ENCODE data around the gene MBD3. TPM values are rescaled to one million over a fixed set of nuclear protein-coding genes. Genes with fewer than 3 reads are reported as not detected.

Gene MBD3
- total and polyA plus RNA-seq, 3 donors from 2014 or later: 78.3 to 153 (median 146) TPM

DNA sequence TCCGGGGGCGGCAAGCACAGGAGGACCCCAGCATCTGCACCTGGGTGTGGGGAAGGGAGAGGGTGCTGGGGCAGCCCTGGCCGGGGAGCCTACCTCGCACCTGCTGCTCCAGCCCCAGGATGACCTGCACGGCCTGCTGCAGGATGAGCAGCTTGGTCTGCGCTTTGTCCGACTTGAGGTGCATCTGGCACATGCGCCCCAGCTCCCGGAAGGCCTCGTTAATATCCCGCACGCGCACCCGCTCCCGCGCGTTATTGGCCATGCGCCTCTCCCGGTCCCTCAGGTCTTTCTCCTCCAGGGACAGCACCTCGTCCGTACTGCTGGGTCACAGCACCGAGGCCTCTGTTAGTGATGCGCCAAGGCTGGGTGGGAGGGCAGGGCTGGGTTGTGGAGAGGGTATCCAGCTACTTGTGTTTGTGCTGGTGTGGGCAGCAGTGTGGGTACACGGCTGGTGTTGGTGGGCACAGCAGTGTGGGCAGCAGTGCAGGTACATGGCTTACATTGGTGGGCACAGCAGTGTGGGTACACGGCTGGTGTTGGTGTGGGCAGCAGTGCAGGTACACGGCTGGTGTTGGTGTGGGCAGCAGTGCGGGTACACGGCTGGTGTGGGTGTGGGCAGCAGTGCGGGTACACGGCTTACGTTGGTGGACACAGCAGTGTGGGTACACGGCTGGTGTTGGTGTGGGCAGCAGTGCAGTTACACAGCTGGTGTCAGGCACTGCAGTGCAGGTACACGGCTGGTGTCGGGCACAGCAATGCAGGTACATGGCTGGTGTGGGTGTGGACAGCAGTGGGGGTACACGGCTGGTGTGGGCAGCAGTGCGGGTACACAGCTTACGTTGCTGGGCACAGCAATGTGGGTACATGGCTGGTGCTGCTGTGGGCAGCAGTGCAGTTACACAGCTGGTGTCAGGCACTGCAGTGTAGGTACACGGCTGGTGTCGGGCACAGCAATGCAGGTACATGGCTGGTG is 19.7 kb upstream of the MBD3 start:
- Histone ChIP-seq H3K9me3 (no peaks in the 10 kb centered on the region), H3K27me3 (no peaks in the 10 kb centered on the region), H3K36me3 (ENCODE audit: low read depth, missing control alignments) (no peaks in the 10 kb centered on the region), H3K4me3 (no peak overlapping the region), H3K4me1 (peaks cover 16% of the 10 kb centered on the region), H3K27ac (no peak overlapping the region)
- intact Hi-C loops (cut with DNase I; ENCODE audit: low total_unique reads): no loop called here
- TF ChIP-seq, protein P1, sequence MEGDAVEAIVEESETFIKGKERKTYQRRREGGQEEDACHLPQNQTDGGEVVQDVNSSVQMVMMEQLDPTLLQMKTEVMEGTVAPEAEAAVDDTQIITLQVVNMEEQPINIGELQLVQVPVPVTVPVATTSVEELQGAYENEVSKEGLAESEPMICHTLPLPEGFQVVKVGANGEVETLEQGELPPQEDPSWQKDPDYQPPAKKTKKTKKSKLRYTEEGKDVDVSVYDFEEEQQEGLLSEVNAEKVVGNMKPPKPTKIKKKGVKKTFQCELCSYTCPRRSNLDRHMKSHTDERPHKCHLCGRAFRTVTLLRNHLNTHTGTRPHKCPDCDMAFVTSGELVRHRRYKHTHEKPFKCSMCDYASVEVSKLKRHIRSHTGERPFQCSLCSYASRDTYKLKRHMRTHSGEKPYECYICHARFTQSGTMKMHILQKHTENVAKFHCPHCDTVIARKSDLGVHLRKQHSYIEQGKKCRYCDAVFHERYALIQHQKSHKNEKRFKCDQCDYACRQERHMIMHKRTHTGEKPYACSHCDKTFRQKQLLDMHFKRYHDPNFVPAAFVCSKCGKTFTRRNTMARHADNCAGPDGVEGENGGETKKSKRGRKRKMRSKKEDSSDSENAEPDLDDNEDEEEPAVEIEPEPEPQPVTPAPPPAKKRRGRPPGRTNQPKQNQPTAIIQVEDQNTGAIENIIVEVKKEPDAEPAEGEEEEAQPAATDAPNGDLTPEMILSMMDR (IDR thresholded peaks at IDR 0.05): no peak
- no peak for TF ChIP-seq POLR2A (IDR thresholded peaks at IDR 0.05)
- no peak for DNase-seq
- WGBS, 2 donors: 91 to 92% methylated on average over 33 to 39 of the region's 39 CpGs

DNA sequence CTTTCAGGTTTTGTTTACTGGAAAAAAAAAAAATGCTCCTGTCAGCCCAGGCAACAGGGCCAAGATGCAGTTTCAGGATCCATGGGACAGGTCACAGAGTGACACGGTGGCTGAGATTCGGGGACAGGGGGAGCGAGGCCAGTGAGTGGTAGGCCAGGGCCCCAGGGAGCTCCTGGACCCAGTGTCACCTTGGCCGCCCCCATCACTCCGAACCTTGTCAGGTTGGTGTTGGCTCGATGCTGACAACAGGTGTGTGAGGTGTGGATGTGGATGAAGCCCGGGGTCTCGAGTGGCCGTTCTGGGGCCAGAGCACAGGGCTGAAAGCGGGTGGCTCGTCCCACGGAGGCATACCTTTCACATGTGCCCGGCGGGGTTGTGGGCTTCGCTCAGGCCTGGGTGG is 18.7 kb upstream of the MBD3 start:
- no peaks in the 10 kb centered on the region for H3K36me3 ChIP-seq (ENCODE audit: low read depth, missing control alignments)
- no peaks in the 10 kb centered on the region for H3K27me3 ChIP-seq
- H3K9me3 ChIP-seq: no peaks in the 10 kb centered on the region
- H3K4me1 ChIP-seq: peaks cover 16% of the 10 kb centered on the region
- no peak for DNase-seq
- H3K4me3 ChIP-seq: no peak overlapping the region
- 95% methylated on average over 15 of the region's 15 CpGs for WGBS, 2 donors
- no peak for TF ChIP-seq POLR2A (IDR thresholded peaks at IDR 0.05)
- TF ChIP-seq, protein P1 (IDR thresholded peaks at IDR 0.05): no peak
- no peak overlapping the region for H3K27ac ChIP-seq
- intact Hi-C loops (cut with DNase I; ENCODE audit: low total_unique reads): no loop called here

DNA sequence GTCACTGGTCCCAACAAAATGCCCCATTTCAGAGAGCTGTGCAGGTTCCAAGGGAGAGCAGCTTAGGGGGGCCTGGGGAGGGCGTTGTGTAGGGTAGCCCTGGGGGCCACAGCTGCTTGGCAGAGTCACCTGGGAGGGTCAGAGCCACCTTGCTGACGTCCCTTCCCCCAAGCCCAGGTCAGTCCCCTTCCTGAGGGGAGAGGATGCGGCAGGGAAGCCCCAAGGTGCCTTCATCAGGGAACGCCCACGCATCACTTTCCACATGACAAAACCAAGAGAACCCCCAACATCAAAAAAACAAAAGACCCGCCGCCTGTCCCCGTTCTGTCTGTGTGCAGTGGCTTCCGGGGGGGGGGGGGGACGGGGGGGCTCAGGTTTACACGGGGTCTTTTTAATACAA is 17.9 kb upstream of the MBD3 start:
- TF ChIP-seq, protein P1 (IDR thresholded peaks at IDR 0.05): no peak
- TF ChIP-seq POLR2A (IDR thresholded peaks at IDR 0.05): no peak
- Histone ChIP-seq H3K27ac (no peak overlapping the region), H3K4me3 (no peak overlapping the region), H3K36me3 (ENCODE audit: low read depth, missing control alignments) (no peaks in the 10 kb centered on the region), H3K9me3 (no peaks in the 10 kb centered on the region), H3K4me1 (peaks cover 22% of the 10 kb centered on the region), H3K27me3 (no peaks in the 10 kb centered on the region)
- 78 to 79% methylated on average over 7 to 11 of the region's 11 CpGs for WGBS, 2 donors
- intact Hi-C loops (cut with DNase I; ENCODE audit: low total_unique reads): no loop called here
- DNase-seq: no peak

DNA sequence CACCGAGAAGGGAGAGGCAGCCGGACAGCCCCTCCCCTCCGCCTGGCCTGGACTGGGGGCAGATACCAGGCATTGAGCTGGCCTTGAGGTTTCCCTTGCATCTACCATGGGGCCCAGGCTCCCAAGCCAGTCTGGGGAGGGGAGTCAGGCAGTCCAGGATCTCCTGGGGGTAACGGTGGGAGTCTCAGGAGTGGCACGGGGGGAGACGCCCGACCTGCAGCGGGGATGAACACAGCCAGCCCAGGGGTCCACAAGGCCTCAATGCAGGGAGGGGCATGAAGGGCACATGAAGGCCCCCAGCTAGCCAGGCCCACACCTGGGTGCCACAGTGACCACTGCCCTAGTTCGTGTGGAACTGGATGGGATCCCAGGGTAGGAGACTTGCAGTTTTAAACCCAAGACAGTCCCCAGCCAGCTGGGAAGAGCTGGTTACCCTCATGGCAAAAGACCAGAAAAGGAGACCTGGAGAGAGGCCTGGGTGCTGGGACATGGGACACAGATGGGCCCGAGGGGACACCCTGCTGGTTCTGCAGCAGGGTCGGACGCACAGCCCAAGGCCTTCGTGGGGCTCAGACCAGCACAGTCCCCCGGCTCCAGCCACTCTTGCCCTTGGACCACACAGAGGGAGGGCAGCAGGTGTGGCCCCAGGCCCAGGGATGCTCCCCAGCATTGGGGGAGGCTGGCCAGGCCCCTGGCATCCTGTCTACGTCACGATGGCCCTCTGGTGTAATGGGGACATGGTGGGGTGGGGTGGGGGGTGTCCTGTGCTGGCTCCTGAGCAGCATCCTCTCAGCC is 17.2 kb upstream of the MBD3 start:
- WGBS, 2 donors: 66 to 86% methylated on average over 9 to 16 of the region's 16 CpGs
- Histone ChIP-seq H3K4me3 (no peak overlapping the region), H3K9me3 (no peaks in the 10 kb centered on the region), H3K36me3 (ENCODE audit: low read depth, missing control alignments) (no peaks in the 10 kb centered on the region), H3K27ac (no peak overlapping the region), H3K4me1 (peaks cover 22% of the 10 kb centered on the region), H3K27me3 (no peaks in the 10 kb centered on the region)
- intact Hi-C loops (cut with DNase I; ENCODE audit: low total_unique reads): no loop called here
- TF ChIP-seq, protein P1 (IDR thresholded peaks at IDR 0.05): no peak
- no peak for TF ChIP-seq POLR2A (IDR thresholded peaks at IDR 0.05)
- DNase-seq: no peak
